ENCODE measurements around the gene FAM240A.

Gene FAM240A

GRCh38 chr3:46662771-46663551 is 50.6 kb downstream of the FAM240A start:
- DNase-seq (ENCODE audit: low read depth) = no peak

GRCh38 chr3:46663591-46664135 is 51.3 kb downstream of the FAM240A start:
- no peak for DNase-seq (ENCODE audit: low read depth)

DNA sequence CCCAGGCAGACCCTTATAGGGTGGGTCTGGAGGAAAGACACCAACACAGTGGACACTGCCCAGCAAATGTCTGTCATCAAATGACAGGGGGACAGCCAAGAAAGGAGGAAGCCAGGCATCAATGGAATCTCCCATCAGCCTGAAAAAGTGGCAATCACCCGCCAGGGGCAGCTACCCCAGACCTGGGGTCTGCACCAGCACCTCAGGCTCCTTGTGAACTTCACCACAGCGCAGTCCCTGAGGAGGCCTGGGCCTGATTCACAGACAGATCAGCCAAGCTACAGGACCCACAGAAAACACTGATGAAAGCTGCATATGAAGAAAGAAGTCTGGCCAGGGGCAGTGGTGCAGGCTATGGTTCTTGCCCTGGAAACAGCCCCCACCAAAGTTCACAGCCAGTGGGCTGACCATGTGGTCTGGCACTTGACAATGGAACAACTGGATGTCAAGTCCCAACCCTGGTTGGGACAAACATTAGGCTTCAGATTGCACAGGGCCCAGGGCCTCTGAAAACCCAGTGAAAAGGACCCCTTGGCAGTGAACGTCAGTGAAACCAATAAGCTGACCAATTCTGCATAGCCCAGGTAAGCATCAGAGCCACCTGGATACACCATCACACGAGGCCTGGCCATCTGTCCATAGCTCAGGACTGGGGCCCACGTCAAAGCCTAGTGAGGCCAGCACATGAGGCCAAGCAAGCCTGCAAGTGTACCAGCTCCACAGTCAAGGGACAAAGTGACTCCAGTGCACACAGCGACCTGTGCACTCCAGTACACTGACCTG is 52.1 kb downstream of the FAM240A start:
- DNase-seq (ENCODE audit: low read depth) = no peak

GRCh38 chr3:46664971-46665762 is 52.8 kb downstream of the FAM240A start:
- DNase-seq (ENCODE audit: low read depth) = no peak

DNA sequence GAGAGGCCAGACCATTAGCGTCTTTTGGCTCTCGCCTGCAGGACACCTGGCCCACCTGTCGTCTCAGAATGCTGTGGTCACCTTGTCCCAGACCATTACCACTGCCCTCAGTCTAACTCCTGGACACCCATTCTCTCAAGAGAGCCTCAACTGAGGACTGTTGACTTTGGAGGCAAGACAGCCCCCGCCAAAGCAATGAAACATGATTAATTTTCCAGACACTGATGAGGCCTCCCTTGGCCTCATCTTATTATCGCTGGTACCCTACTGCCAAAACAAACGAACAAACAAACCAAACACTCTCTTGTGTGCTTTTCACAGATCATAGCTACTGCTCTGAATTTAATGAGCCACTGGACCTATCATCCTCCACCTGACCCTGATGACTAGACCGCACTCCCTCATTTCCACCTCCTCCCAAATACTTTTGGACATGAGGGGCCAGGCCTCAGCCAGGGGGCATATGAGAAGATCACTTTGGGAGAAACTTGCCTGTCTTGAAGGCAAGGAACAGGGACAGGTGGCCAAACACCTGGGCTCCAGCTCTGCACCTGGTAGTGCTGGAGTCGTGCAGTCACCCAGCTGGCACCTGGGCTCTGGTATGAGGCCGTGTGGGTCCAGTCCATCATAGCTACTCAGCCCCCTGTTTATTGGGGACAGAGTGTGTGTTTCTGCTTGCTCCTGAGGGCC is 53.6 kb downstream of the FAM240A start:
- no peak for DNase-seq (ENCODE audit: low read depth)

DNA sequence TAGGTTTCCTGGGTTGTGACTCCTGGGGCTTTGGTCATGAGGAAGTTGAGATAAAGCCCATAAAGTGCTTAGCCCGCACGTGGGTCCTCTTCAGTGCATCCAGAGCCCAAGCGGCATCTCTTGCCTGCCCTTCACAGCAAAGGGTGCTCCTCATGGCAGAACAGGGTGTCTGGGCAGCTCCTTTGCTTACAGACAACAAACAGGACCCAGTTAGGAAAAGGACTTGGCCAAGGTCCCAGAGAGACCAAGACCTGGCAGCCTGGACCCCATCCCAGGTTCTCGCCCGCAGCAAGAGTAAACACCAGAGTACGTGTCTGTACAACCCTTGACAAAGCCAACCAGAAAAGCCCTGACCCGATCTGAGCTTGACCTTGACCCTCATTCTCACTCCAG is 54.1 kb downstream of the FAM240A start:
- no peak for DNase-seq (ENCODE audit: low read depth)

GRCh38 chr3:46667061-46667621 is 54.8 kb downstream of the FAM240A start:
- DNase-seq (ENCODE audit: low read depth) = no peak

- no peak for DNase-seq (ENCODE audit: low read depth)
Observed at GRCh38 chr3:46667657-46668056, 55.3 kb downstream of the FAM240A start.

DNA sequence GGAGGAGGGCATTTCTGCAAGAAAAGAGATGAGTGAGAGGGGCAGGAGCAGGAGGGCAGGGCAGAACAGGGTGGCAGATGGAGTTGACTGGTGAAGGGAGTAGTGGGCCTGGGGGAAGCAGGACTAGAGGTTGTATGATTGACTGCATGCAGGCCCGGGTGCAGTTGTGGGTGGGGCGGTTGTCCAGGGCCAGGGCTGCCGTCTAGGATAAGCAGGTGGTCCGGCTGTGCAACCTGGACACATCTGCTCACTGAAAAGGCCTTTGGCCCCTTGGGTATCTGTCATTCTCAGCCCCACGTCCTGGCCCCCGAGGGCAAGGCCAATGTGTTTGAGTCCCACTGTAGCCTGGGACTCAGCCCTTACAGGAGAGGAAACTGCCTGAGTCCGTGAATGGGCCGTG is 55.8 kb downstream of the FAM240A start:
- DNase-seq (ENCODE audit: low read depth) = no peak

DNA sequence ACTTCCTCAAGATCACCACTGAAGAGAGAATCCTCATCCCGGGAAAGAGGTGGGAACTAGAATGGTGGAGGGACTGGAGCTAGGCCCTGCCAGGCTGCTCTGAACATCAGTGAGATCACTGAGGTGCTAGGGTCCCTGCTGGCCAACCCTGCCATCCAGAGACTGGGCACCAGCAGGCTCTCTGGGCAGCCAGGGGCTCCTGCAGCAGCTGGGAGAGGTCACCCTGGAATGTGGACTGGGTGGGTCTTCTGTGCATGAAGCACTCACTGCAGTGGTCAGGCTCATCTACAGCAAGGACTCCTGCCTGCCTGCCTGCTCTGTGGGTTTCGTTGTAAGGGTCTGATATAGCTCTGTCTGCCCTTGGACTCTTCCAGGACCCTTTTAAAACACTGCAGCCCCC is 56.3 kb downstream of the FAM240A start:
- no peak for DNase-seq (ENCODE audit: low read depth)

GRCh38 chr3:46669191-46669999 is 57.1 kb downstream of the FAM240A start:
- DNase-seq (ENCODE audit: low read depth) = no peak

DNA sequence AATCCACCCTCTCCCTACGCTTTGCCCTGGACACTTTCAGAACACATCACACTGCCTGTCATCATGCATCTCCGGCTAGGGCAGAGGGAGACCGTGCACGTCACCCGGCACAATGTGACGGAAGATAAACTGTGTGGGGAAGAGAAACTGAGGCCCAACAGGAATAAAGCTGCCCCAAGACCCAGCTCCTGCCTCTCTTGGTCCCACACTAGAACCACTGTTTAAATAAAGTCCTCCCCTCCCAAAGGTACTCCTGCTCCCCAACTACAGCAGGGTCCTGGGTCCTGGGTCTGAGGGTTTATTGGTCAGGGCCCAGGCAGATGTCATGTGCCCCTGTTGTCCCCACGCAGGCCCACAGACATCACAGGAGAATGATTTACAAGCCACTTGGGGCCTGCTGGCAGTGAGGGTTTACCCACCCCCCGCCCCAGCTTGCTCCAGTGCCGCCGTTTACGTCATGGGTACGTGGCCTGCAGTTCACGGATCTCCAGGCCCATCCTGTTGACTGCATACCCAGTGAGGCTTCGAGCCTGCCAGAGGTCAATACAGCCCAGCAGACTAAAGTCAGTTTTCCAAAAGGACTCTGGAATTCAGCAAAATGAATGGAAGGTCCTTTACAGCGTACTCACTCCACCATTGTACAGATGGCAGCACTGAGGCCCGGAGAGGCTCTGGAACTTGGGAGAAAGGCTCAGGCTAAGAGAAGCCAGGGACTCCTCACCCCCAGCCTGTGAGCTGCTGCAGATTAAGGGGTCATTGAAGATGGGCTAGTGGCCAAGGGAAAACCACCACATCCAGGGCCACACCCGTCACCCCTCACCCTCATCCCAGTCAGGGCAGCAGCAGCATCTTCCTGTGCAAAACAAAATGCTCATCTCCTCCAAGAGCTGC is 57.9 kb downstream of the FAM240A start:
- no peak for DNase-seq (ENCODE audit: low read depth)

DNA sequence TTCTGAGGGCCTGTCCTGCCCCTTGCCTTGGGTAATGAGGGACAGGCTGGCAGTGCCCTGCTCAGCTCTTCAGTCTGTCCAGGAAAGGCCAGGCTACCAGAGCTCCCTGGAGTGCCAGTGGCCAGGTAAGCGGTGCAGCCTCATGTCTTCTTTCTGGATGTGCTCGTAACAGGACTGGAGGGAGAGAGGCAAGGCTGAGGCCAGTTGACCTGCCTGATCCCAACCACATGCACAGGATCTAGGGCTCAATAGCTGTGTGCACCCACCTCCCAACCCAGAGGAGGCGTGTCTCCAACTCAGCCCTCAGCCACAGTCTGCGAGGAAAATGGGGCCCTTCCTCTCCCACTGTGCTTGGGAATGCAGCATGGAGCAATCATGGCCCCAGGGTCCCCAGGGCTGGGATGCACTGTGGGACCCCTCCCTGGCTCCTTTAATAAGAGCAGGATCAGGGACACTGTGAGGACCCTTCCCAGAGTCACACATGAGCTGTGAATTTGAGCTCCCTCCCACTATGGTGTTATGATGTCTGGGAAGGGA is 58.6 kb downstream of the FAM240A start:
- DNase-seq (ENCODE audit: low read depth) = no peak

- no peak for DNase-seq (ENCODE audit: low read depth)
Observed at GRCh38 chr3:46671541-46672348, 59.4 kb downstream of the FAM240A start.

DNA sequence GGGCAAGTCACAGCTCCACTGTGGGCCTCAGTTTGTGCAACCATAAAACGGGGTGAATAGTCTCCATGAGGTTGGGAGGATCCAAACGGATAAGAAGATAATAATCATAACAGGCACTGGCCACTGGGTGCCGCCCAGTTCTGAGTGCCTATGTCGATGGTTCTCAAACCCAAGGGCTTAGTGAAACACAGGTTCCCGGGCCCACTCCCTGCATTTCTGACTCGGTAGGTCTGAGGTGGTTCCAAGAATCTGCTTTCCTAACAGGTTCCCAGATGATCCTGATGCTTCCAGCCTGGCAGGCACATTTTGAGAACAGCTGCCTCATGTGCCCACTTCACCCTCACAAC is 60.0 kb downstream of the FAM240A start:
- DNase-seq (ENCODE audit: low read depth) = no peak

DNA sequence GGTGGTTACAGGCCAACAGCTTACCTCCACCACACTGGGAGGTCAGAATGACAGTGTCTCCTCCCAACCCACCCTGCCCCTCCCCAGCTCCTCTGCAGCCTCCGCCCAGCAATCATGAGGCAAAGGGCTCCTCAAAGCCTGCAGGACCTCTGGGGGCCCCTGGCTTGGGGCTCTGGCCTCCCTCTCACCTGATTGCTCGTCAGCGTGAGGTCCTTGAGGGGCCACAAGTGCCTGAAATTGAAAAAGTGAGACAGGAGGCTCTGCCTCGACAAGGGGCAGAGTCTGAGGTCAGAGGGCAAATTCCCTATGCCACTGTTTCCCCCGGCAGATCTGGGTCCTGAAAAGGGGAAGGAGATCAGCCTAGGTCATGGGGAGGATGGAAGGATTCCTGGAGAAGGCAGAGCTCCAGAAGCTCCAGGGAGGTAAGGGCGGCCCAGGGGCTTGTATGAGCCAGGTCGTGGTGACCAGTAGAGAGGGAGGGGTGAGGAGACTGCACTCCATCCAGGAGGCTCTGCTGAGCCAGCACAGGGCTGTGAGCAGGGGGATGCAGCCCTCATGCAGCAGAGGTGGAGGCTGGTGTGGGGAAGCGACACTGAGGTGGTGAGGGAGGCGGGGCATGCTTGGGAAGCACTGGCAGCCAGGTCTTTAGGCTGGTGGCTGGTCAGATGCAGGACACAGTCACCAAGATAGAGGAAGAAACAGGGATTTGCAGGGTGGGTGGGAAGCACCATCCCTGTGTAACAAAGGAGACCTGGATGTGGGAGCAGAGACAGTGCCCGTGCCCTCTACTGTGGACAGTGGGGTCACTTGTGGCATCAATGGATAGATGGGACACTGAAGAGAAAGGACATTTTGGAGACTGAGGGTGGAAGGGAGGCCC is 61.1 kb downstream of the FAM240A start:
- no peak for DNase-seq (ENCODE audit: low read depth)

- DNase-seq (ENCODE audit: low read depth) = no peak
Observed at GRCh38 chr3:46674031-46674845, 61.9 kb downstream of the FAM240A start.
